ENCODE results near the gene KRT33B. TPM values are rescaled to one million over a fixed set of nuclear protein-coding genes. Genes with fewer than 3 reads are reported as not detected.
"Not testable (repeated sequence)": the region's sequence is repeated elsewhere in the genome, so short reads cannot be mapped to it uniquely, and the experiment has no call there.

KRT33B gene
- total and polyA plus RNA-seq, 2 experiments from 2014 or later = not detected

DNA sequence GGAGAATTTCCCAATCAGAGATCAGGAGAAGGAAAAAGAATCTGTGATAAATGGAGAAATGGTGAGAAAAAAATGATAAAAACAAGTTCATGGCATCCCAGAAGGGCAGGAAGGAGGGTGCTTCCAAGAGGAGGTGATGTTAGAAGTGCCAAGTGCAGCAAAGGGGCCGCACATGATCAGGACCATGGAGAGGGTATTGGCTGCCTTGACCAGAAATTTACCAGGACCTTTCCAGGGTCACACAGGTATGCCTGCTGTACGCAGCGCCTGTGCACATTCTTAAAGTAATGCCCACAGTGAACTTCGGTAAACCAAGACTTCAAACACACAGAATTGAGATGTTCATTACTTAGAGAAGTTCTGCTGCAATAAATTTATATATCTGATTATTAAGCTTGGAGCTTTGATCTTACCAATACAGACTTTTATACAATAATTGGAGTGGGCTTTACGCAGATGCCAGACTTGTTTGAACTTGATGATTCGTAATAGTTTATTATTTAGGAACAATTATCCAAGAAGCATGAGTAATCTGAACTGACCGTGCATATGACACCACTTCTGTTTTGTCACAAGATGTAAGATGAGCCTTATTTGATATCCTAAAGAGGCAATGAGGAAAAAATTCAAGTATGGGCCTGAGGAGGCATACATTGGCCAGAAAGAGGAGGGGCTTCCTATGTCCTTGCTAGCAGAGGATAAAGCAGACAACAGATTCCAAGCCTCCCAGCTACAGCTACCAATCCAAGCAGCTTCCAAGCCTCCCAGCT lies 16.8 kb downstream of the KRT33B start:
- Histone ChIP-seq H3K4me1 (ENCODE audit: low read depth) (no peaks in the 10 kb centered on the region), H3K36me3 (no peaks in the 10 kb centered on the region), H3K4me3 (no peak overlapping the region), H3K27me3 (no peaks in the 10 kb centered on the region), H3K9me3 (ENCODE audit: low read depth) (no peaks in the 10 kb centered on the region), H3K27ac (no peak overlapping the region)
- DNase-seq (ENCODE audit: low read depth in 1 of 2, low spot score in 1 of 2) = peak in 1 of 2 donors; percentile 28
- TF ChIP-seq, protein P1, sequence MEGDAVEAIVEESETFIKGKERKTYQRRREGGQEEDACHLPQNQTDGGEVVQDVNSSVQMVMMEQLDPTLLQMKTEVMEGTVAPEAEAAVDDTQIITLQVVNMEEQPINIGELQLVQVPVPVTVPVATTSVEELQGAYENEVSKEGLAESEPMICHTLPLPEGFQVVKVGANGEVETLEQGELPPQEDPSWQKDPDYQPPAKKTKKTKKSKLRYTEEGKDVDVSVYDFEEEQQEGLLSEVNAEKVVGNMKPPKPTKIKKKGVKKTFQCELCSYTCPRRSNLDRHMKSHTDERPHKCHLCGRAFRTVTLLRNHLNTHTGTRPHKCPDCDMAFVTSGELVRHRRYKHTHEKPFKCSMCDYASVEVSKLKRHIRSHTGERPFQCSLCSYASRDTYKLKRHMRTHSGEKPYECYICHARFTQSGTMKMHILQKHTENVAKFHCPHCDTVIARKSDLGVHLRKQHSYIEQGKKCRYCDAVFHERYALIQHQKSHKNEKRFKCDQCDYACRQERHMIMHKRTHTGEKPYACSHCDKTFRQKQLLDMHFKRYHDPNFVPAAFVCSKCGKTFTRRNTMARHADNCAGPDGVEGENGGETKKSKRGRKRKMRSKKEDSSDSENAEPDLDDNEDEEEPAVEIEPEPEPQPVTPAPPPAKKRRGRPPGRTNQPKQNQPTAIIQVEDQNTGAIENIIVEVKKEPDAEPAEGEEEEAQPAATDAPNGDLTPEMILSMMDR (IDR thresholded peaks at IDR 0.05; ENCODE audit: low read depth, low read length) = no peak

DNA sequence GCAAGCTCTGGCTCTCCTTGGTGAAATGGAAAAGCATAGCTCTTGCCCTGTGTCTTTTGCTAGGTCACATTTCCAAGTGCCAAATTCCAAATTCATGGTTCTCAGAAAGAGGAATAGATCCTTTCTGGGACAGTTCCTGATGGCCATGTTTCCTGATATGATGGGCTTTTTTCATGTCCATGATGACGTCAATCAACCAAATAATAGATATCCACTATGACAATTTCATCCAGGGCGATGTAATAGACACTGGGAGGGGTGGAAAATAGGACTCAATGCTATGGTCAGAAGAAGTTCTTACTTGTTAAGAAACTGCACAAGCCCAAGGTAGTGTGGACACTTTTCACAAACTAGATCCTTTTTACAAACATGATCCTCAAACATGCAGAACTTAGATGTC lies 18.4 kb downstream of the KRT33B start:
- Histone ChIP-seq H3K9me3 (ENCODE audit: low read depth) (no peaks in the 10 kb centered on the region), H3K27me3 (no peaks in the 10 kb centered on the region), H3K4me1 (ENCODE audit: low read depth) (no peaks in the 10 kb centered on the region), H3K4me3 (no peak overlapping the region), H3K27ac (no peak overlapping the region), H3K36me3 (no peaks in the 10 kb centered on the region)
- TF ChIP-seq, protein P1 (IDR thresholded peaks at IDR 0.05; ENCODE audit: low read depth, low read length) = no peak
- no peak for DNase-seq (ENCODE audit: low read depth in 1 of 2, low spot score in 1 of 2)

DNA sequence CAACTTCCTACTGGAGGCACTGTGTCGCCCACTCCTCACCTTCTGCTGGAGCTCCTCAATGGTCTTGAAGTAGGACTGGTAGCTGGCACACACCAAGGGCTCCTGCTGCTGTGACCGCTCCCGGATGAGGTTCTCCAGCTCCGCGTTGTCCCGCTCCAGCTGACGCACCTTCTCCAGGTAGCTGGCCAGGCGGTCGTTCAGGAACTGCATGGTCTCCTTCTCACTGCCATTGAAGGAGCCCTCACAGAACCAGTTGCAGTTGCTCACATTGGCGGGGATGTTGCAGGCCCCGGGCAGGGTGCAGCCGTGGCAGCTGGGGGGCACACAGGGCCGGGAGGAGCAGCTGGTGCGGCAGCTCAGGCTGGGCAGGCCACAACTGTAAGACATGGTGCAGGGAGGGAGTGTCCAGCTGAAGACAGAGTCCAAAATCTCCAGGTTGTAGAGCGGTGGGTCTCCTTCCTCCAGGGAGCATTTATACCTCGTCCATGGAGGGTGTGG lies 19.2 kb downstream of the KRT33B start, which contains the start of gene KRT33A:
Gene KRT33A (minus strand): TSS at position 448 of the 498 bp plus-strand sequence. CDS start 61 bp downstream, at position 387.
- DNase-seq (ENCODE audit: low read depth in 1 of 2, low spot score in 1 of 2); H3K4me3 ChIP-seq; H3K27me3 ChIP-seq; H3K9me3 ChIP-seq (ENCODE audit: low read depth); H3K4me1 ChIP-seq (ENCODE audit: low read depth); H3K36me3 ChIP-seq; H3K27ac ChIP-seq: not testable (repeated sequence)

DNA sequence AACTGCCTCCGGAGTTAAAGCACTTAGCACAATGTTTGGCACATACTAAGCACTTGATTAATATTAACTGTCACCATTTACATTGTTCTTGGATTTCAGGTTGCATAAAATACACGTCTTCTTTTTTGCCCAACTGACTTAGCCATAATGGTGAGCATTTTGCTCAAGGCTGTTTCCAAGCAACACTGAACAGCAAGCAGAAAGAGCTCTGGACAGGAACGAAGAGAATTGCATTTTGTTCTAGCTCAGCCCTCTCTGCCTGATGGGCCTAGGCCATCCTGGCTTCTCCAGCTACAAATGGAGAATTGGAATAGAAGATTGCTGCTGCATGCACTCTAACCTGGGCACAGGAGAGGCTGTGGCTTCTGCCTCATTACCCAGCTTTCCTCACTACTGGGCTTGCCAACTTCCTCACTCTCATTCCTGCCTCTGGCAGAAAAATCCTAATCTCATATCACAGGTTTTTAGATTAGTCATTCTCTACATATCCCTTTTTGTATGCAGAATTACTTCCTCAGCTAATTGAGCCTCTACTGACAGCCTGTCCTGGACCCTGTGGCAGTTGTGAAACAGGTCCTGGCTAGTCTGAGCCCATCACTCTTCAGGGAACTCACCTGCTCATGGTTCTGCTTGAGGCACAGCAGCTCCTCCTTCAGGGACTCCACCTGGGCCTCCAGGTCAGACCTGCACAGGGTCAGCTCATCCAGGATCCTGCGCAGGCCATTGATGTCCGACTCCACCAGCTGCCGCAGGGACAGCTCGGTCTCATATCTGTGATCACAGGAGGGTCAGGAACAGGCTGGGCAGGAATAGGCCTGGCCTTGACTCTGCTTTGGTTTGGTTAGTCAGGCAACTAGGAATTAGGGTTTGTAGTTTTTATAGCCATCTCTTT lies 21.5 kb downstream of the KRT33B start:
- TF ChIP-seq, protein P1 (IDR thresholded peaks at IDR 0.05; ENCODE audit: low read depth, low read length) = no peak
- Histone ChIP-seq H3K27me3 (no peaks in the 10 kb centered on the region), H3K36me3 (no peaks in the 10 kb centered on the region), H3K27ac (no peak overlapping the region), H3K4me3 (no peak overlapping the region), H3K4me1 (ENCODE audit: low read depth) (no peaks in the 10 kb centered on the region), H3K9me3 (ENCODE audit: low read depth) (no peaks in the 10 kb centered on the region)
- DNase-seq (ENCODE audit: low read depth in 1 of 2, low spot score in 1 of 2) = no peak

DNA sequence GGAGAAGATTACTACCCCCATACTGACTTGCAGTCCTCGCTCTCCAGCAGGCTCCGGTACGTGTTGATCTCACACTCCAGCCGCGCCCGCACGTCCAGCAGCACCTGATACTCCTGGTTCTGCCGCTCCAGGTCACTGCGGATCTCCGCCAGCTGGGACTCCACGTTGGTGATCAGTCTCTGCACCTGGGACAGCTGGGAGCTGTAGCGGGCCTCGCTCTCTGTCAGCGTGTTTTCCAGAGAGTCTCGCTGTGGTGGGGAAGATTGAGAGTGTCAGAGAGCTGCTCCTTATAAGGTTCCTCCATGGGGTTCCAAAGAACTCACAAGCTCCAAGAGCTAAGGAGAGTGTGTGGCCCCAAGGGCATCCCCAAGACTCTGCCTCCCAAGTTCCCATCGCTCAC lies 23.2 kb downstream of the KRT33B start:
- not testable (repeated sequence) for H3K27me3 ChIP-seq; H3K9me3 ChIP-seq (ENCODE audit: low read depth); DNase-seq (ENCODE audit: low read depth in 1 of 2, low spot score in 1 of 2); H3K4me3 ChIP-seq; H3K4me1 ChIP-seq (ENCODE audit: low read depth); H3K36me3 ChIP-seq; H3K27ac ChIP-seq

DNA sequence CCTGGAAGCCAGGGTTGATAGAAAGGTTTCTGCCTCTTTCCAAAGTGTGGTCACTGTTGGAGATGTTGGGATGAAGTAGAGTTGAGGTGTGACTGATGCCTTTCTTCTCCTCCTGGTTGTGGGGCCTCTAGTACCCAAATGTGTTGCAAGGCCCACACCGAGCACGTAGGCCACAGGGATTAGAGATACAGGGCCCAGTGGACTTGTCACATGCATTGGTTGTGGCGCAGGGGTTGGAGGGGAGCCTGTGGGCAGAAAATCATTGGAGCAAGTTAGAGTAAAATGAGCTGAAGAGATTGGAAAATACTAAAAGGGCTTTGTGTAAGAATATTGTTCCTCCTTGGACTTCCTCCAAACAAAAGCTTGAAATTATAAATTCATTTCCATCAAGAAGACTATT lies 23.6 kb downstream of the KRT33B start:
- Histone ChIP-seq H3K4me1 (ENCODE audit: low read depth) (no peaks in the 10 kb centered on the region), H3K27me3 (no peaks in the 10 kb centered on the region), H3K36me3 (no peaks in the 10 kb centered on the region), H3K9me3 (ENCODE audit: low read depth) (no peaks in the 10 kb centered on the region), H3K4me3 (no peak overlapping the region), H3K27ac (no peak overlapping the region)
- DNase-seq (ENCODE audit: low read depth in 1 of 2, low spot score in 1 of 2) = no peak
- TF ChIP-seq, protein P1 (IDR thresholded peaks at IDR 0.05; ENCODE audit: low read depth, low read length) = no peak

All from cardiac muscle cell (in vitro differentiated cells and primary cell).